K562 (cell line): ENCODE data around the gene NTSR1. TPM values are rescaled to one million over a fixed set of nuclear protein-coding genes. Genes with fewer than 3 reads are reported as not detected.
A peak's percentile ranks its signal among the peaks of the same experiment; 100 is the strongest.

Experiments used
- ATAC-seq: fragments of 200-7000 bp; cut with Tn5 transposase; 3 replicates; pipeline ENCODE4 v1.9.1; 2020; ENCODE audit warnings: moderate library complexity
- BruUV-seq: library from RNA; stranded (reverse); fragments of 400-500 nt; replicated peaks from 2 replicates; lab custom pipeline; 2021; lab: Mats Ljungman, UMichigan
- CTCF ChIA-PET: fragments of 300-600 bp; formaldehyde crosslinking; extraction: SDS; loops from one replicate; lab custom pipeline; 2021; ENCODE audit warnings: low intra/inter-chr PET ratio; lab: Yijun Ruan, JAX
- POLR2A ChIA-PET: fragments of 300-600, 350-650 bp; sonication (Branson Sonifier 250); formaldehyde crosslinking; extraction: SDS; loops from one replicate; lab custom pipeline; 2021; ENCODE audit warnings: antibody characterized with exemption, inconsistent platforms; lab: Yijun Ruan, JAX
- DNase-seq, 4 experiments: peaks; one replicate each; pipeline versions ENCODE4 v3.0.0 to v3.0.0-alpha.2; 2011 to 2018; ENCODE audit warnings: low spot score in 3 of 4, mixed read lengths in 3 of 4; ENCODE audit errors: extremely low read depth in 1 of 4
- FAIRE-seq: peaks from 2 replicates; lab custom pipeline; 2011; peaks lifted over from hg19 to GRCh38; lab: Jason Lieb, UNC
- H2AFZ ChIP-seq: 2 replicates; pipeline ENCODE4 v1.6.0; 2011; ENCODE audit warnings: low read depth, low read length, control low read depth, inconsistent platforms
- H3K27ac ChIP-seq: fragments of 200-600 bp; 3 replicates; pipeline ENCODE4 v1.8.0; 2011; ENCODE audit warnings: low read depth, mild to moderate bottlenecking, control low read depth, inconsistent platforms, low read length, moderate library complexity, mixed read lengths; ENCODE audit errors: extremely low read depth
- H3K27me3 ChIP-seq, 2 experiments: fragments of 300-600 bp in 1 of 2; 2 replicates in 1 of 2; 3 replicates in 1 of 2; pipeline versions ENCODE4 v1.6.0 to v1.8.0; 2011; ENCODE audit warnings: inconsistent platforms in 2 of 2, low read length in 2 of 2, mild to moderate bottlenecking in 1 of 2, mixed read lengths in 1 of 2, moderate library complexity in 1 of 2; ENCODE audit not compliant: control insufficient read depth in 2 of 2, insufficient read depth in 2 of 2
- H3K36me3 ChIP-seq: fragments of 300-600 bp; 3 replicates; pipeline ENCODE4 v1.8.0; 2011; ENCODE audit warnings: mild to moderate bottlenecking, low read length, inconsistent platforms; ENCODE audit not compliant: control insufficient read depth, insufficient read depth
- H3K4me1 ChIP-seq, 2 experiments: fragments of 200-600 bp in 1 of 2; replicated peaks in 1 of 2; 2 replicates in 1 of 2; 3 replicates in 1 of 2; pipeline versions ENCODE4 v1.5.1 to v1.8.0; 2011; ENCODE audit warnings: inconsistent platforms in 2 of 2, low read length in 2 of 2, mild to moderate bottlenecking in 1 of 2, mixed read lengths in 1 of 2, moderate library complexity in 1 of 2; ENCODE audit not compliant: control insufficient read depth in 2 of 2, insufficient read depth in 2 of 2
- H3K4me2 ChIP-seq: 2 replicates; pipeline ENCODE4 v1.6.1; 2011; ENCODE audit warnings: low read length, control low read depth, inconsistent platforms, mixed read lengths; ENCODE audit not compliant: insufficient read depth
- H3K4me3 ChIP-seq: fragments of 200-600 bp; sonication (generic), shearing (Covaris generic); 2 replicates; pipeline ENCODE4 v1.5.1; 2016; ENCODE audit warnings: control low read depth, inconsistent platforms
- H3K79me2 ChIP-seq: fragments of 200-600 bp; 3 replicates; pipeline ENCODE4 v1.8.0; 2011; ENCODE audit warnings: low read length, inconsistent platforms; ENCODE audit not compliant: control insufficient read depth, insufficient read depth
- H3K9ac ChIP-seq, 2 experiments: 2 replicates each; pipeline versions ENCODE4 v1.6.0 to v1.6.1; 2011; ENCODE audit warnings: low read depth in 2 of 2, low read length in 2 of 2, control low read depth in 1 of 2, inconsistent platforms in 1 of 2, mild to moderate bottlenecking in 1 of 2, mixed read lengths in 1 of 2; ENCODE audit not compliant: insufficient read depth in 1 of 2
- H3K9me1 ChIP-seq: one replicate; pipeline ENCODE4 v1.6.0; 2011; ENCODE audit warnings: inconsistent platforms, mild to moderate bottlenecking, low read length, moderate library complexity; ENCODE audit not compliant: control insufficient read depth, insufficient read depth
- H3K9me3 ChIP-seq: replicated peaks from 2 replicates; pipeline ENCODE4 v1.5.1; 2011; ENCODE audit warnings: low read depth, low read length, inconsistent platforms; ENCODE audit not compliant: control insufficient read depth, insufficient read depth
- H4K20me1 ChIP-seq: replicated peaks from 2 replicates; pipeline ENCODE4 v1.6.1; 2011; ENCODE audit warnings: low read length, inconsistent platforms, mixed read lengths; ENCODE audit not compliant: control insufficient read depth, insufficient read depth
- E2F5 ChIP-seq: sonication (generic); formaldehyde crosslinking; IDR thresholded peaks from 2 replicates; pipeline ENCODE4 v1.8.0; 2022; ENCODE audit warnings: mild to moderate bottlenecking, missing genetic modification reagents
- POLR2G ChIP-seq: fragments of 200-400 bp; formaldehyde crosslinking; IDR thresholded peaks from 2 replicates; pipeline ENCODE4 v1.6.1; 2017; ENCODE audit warnings: low read depth, mild to moderate bottlenecking, antibody characterized with exemption, low read length, moderate library complexity
- RBFOX2 ChIP-seq: fragments of 200-400 bp; formaldehyde crosslinking; IDR thresholded peaks from 2 replicates; pipeline ENCODE4 v1.6.1; 2017; ENCODE audit warnings: low read depth, mild to moderate bottlenecking, low read length, moderate library complexity
- WGBS: fragments of 100-300 bp; shearing (Covaris generic); methylation state at CpG from one replicate; pipeline ENCODE4 v1.1.6; 2016; ENCODE audit warnings: low coverage, mixed read lengths; ENCODE audit not compliant: insufficient coverage; ENCODE audit errors: missing lambda C conversion rate; 5-methylcytosine and 5-hydroxymethylcytosine counted together
- in situ Hi-C: fragments of 300-500 bp; cut with MboI; formaldehyde crosslinking; loops from 4 replicates; pipeline ENCODE4 v1.15.0; 2018; ENCODE audit warnings: inconsistent platforms, mixed read lengths
- intact Hi-C: fragments of 100-400 bp; cut with micrococcal nuclease; formaldehyde crosslinking; loops from 2 replicates; pipeline ENCODE4 v1.14.2; 2022
- polyA plus RNA-seq, 8 experiments: library from polyadenylated mRNA; depleted of rRNA in 4 of 8; stranded (reverse) in 5 of 8; unstranded in 3 of 8; fragments of >200 nt; fragmentation: Nextera tagmentation in 2 of 8; fragmentation: Illumina TruSeq in 1 of 8; extraction: Ambion mirVana in 2 of 8; extraction: Trizol in 1 of 8; gene quantifications; 2 replicates each; pipeline versions ENCODE4 v1.2.1 to v1.2.3, GENCODE V29; 2011 to 2014; ENCODE audit warnings: inconsistent platforms in 1 of 8, missing spikeins in 1 of 8
- total RNA-seq, 7 experiments: library from RNA; depleted of rRNA in 6 of 7; stranded (reverse); fragments of >200 nt in 6 of 7; fragmentation: Illumina TruSeq in 2 of 7; extraction: Trizol in 2 of 7; gene quantifications; 2 replicates each; pipeline versions ENCODE4 v1.2.1 to v1.2.3, GENCODE V29; 2011 to 2021; ENCODE audit warnings: low replicate concordance in 1 of 7

NTSR1 gene
- total and polyA plus RNA-seq, 9 of the 15 experiments (the other 6 are each of a cell fraction or from before 2014, with no cell fraction given), result 0.04 to 0.40 (median 0.13) TPM; not detected in 3

GRCh38 chr20:62769346-62770071 lies 60.9 kb downstream of the NTSR1 start:
- no peaks in the 10 kb centered on the region for H3K79me2 ChIP-seq
- no peaks in the 10 kb centered on the region for H3K9me3 ChIP-seq
- ChIA-PET CTCF (no interaction called here), POLR2A (interaction anchor here (0.6 to 1.1 kb wide), 3 partner anchors 10 to 232 kb away, joined by 3 to 5 read pairs (median 3); no protein-coding TSS in a partner anchor)
- FAIRE-seq (no peak), DNase-seq (no peak), ATAC-seq (no peak)
- H3K9me1 ChIP-seq, result peaks cover 4% of the 10 kb centered on the region
- H3K9ac ChIP-seq, result peak overlapping the region in 1 of 2 experiments; percentile 14; a peak in 1 of 4 replicates
- H3K36me3 ChIP-seq, result no peaks in the 10 kb centered on the region
- in situ Hi-C loops (no loop called here), intact Hi-C loops (no loop called here)
- H3K27ac ChIP-seq, result no peak overlapping the region
- H3K4me3 ChIP-seq, result no peak overlapping the region
- H3K4me1 ChIP-seq, result peaks cover 0 to 54% of the 10 kb centered on the region in 2 experiments; a peak in 3 of 5 replicates
- H3K27me3 ChIP-seq, result peaks cover 0 to 18% of the 10 kb centered on the region in 2 experiments; a peak in 3 of 5 replicates
- H2AFZ ChIP-seq, result no peak overlapping the region
- H4K20me1 ChIP-seq, result peaks cover 19% of the 10 kb centered on the region
- BruUV-seq, result no TSS peak
- no peak overlapping the region for H3K4me2 ChIP-seq
- TF ChIP-seq RBFOX2 (peak; percentile 19), POLR2G (peak; percentile 41), E2F5 (no peak)
- WGBS, result 32% methylated on average over 16 of the region's 16 CpGs
